SK-MEL-5 (cell line): ENCODE data around the gene NDUFA5. TPM values are rescaled to one million over a fixed set of nuclear protein-coding genes. Genes with fewer than 3 reads are reported as not detected.
"Not testable (repeated sequence)": the region's sequence is repeated elsewhere in the genome, so short reads cannot be mapped to it uniquely, and the experiment has no call there.

Experiments
- DNase-seq: peaks from one replicate; pipeline ENCODE4 v3.0.0-alpha.2; 2016; ENCODE audit warnings: low read depth, low spot score
- in situ Hi-C: cut with HindIII; loops from 2 replicates; pipeline ENCODE4 v1.10.0; 2016; ENCODE audit warnings: low sequenced_read_pairs, high pct_unique_total_duplicates, low pct_unique_long_range_greater_than_20kb
- total RNA-seq: library from RNA; depleted of rRNA; stranded (reverse); fragments of >200 nt; shearing (Covaris generic); gene quantifications from 2 replicates; pipeline ENCODE4 v1.2.3, GENCODE V29; 2014

Gene NDUFA5
- total RNA-seq, 1 experiment from 2014 or later: 132 TPM

DNA sequence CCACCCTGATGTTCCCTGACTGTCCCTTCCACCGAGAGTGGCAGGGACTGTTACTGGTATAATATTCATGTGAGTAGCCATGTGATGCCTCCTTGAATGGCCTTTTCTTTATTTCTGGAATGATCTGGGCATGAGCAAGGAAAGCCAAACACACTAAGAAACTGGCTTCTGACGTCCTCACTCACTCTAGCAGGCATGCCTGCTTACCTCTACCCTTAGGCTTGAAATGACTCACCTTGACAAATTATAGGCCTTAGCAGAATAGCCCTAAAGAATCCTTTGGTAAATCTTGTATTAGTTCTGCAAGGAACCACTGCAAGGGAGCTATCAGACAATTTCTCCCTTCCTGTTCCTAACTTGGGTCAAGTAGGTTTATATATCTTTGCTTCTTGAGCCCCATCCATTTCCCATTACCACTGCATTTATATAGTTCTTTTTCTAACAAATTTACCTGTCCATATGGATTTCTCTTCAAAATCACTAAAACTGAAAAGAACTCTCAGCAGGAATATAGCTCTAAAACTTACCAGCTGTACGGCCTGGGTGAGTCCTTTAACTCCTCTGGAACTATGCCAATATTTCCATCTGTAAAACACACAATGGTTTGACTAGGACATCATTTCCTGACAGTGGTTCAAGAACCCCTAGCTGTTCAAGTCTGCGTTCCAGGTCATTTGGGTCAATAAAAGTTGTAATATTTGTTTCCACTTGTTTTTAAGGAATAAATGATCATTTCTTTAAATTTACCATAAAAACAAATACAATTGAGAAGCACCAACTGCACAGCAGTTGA is 13.0 kb upstream of the NDUFA5 start:
- in situ Hi-C loops: no loop called here
- peak; percentile 34 for DNase-seq

DNA sequence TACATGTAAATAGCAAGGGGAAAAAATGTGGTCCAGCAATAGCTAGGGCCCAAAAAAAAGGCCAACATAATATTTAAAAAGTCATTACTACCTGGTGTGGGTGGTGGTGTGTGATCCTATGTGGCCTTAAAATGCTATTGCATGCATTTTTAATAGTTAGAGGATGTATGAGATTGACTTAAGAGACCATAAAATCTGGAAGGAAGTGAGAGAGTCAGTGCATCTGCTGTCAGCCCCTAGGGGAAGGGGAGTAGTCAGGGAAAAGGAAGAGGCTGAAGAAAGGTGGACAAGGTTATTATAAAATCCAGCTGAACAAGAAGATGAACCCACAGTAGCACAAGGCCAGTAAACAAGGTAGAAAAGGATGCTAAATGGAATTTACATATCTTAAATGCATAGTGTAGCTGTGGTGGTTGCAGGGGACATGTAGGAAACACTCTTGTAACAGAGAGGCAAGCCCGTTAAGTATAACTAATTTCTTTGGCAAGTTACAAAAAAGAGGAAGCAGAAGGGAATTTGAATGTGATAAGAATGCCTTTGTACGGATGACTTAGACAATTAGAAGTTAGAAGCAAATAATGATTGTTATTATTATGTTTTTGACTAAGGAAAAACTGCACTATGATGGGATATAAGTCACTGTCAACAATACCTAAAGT is 11.9 kb upstream of the NDUFA5 start:
- no peak for DNase-seq
- in situ Hi-C loops: no loop called here

DNA sequence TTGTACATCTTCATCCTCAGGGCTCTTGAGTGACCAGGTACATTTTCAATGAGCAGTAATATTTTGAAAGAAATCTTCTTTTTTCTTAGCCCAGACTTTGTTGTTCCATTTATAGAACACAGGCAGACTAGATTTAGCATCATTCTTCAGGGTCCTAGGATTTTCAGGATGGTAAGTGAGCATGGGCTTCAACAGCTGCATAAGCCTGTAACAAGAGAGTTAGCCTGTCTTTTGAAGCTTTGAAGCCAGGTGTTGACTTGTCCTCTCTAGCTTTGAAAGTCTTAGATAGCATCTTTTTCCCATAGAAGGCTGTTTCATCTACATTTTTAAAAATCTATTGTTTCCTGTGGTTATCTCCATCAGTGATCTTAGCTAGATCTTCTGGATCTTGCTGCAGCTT is 4.5 kb upstream of the NDUFA5 start:
- in situ Hi-C loops: no loop called here
- no peak for DNase-seq

DNA sequence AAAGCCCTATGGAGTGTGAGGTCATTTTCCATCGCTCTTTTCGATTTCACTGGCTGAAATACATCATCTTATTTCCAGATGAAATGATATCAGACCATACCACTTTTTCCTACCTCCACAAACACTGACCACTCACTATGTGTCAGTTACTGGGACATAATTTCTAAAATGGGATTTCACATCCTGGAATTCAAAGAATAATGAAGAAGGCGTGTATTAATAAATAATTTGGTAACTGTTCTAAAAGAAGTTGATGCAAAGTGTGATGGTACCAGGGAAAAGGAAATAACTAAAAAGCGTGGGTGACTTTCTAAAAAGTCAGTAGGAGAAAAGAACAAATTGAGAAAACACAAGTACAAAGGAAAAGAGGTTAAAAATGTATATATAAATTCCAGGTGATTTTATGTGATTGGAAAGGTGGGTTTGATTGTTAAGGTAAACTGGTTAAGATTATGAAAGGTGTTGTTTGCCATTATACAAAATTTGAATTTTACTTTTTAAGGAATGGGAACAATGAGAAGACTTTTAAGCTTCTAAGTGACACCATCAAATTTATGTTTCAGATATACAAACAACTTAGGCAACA is 764 bp upstream of the NDUFA5 start:
- no peak for DNase-seq
- in situ Hi-C loops: no loop called here

DNA sequence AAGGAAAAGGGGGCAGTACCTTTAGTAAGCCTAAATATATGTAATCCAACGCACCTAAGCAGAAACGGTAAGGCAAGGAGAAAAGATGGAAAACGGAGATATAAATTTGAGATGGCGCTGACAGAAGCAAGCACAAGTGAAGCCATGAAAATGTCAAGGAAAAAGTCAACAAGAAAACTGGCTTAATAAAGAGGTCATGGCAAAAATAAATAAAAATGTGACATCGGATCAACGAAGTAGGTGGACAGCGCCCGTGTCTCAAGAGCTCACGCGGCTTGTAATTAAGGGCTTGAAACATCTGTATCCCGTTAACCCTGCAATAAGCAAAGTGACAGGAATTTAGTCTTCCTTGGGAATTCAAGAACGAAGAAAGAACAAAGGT is 611 bp downstream of the NDUFA5 start:
- DNase-seq: no peak
- in situ Hi-C loops: no loop called here

DNA sequence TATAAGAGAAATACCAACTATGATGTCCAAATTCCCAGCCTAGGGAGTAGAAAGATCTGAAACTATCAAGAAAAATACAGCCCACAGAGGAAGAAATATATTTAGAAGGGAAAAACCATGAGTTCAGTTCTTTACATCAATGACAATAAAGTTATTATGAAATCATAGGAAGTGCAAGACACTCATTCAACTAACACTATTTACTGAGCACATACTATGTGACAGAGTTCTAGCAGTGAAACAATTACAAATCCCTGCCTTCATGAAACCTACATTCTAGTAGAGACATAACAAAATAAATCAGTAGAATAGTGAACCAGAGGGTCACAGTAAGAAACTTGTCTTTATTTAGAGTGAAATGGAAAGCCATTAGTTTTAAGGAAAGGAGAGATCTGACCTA is 2.1 kb downstream of the NDUFA5 start:
- in situ Hi-C loops: no loop called here
- DNase-seq: no peak

DNA sequence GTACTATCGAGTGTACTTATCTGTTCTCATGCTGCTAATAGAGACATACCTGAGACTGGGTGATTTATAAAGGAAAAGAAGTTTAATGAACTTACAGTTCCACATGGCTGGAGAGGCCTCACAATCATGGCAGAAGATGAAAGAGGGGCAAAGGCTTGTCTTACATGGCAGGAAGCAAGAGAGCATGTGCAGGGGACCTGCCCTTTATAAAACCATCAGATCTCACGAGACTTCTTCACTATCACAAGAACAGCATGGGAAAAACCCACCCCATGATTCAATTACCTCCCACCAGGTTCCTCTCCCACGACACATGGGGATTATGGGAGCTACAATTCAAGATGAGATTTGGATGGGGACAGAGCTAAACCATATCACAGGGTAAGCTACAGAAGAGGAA is 4.5 kb downstream of the NDUFA5 start:
- no peak for DNase-seq
- in situ Hi-C loops: no loop called here

DNA sequence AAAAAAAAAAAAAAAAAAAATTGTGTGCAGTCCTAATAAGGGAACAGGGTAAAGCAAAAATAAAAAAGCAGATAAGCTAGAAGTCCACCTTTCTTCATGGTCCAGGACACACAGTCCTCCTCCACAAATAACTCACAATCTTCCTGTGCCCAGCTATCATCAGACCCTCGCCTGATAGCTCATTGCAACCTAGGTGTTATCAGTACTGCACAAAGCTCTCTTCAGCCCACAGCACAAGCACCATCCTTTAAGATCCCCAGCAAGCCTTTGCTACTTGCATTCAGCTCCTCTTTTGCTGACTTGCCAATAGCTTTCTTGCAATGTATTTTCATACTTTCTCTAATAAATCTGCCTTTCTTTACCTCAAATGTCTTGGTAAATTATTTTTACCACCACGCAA is 5.0 kb downstream of the NDUFA5 start:
- no peak for DNase-seq
- in situ Hi-C loops: no loop called here

DNA sequence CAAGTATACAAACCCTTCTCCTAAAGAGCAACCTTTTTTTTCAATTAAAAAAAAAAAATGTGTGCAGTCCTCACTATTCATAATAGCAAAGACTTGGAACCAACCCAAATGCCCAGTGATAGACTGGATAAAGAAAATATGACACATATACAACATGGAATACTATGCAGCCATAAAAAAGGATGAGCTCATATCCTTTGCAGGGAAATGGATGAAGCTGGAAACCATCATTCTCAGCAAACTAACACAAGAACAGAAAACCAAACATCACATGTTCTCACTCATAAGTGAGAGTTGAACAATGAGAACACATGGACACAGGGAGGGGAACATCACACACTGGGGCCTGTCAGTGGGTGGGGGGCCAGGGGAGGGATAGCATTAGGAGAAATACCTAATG is 5.5 kb downstream of the NDUFA5 start:
- DNase-seq, in situ Hi-C loops: not testable (repeated sequence)

DNA sequence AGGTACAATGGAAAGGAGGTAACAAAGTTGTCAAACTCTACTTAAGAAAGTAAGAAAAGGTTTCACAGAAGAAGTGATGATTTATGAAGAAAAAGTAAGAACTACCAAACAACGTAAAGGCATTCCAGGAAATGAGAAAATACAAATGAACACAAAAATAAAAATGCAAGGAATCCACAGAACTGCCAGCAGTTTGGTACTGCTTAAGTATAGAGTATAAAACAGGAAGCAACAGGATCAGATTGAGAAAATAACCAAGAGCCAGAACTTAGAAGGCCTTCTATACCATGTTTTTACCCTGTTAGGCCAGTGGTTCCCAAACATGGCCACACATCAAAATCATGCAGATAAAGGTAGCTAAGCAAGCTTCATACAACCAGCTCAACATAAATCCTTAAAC is 9.2 kb downstream of the NDUFA5 start:
- in situ Hi-C loops: no loop called here
- DNase-seq: no peak

DNA sequence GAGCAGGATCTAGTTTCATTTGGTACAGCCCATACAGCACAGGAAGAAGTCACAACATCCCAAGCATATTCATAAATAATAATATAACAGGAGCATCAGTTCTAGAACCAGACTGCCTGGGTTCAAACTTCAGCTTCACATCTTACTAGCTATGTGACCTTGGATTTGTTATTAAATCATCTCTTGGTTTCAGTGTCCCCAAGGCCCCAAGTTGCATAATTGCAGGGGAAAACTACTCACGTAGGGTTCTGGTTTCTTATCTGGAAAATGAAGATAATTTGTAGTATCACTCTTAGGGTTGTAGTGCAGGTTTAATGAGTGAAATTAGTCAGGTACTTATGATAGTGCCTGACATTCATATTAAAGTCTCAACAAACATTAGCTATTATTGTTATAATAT is 17.7 kb downstream of the NDUFA5 start:
- in situ Hi-C loops: no loop called here

DNA sequence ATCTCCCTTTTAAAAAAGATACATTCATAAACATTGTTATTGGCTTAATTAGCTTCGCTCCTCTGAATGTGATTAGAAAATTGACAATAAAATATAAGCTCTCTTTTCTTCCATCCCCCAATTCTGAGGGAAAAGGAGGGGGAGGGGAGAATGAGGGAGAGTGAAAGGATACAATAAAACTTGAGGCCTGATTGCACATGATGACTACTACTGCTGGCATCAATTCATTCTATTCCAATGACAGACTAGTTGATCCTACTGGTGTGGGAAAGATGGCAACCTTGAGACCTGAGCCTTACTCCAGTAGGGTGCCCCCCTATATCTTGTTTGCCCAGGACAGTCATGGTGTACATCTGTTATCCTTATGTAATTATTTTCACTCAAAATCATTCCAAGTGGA is 18.7 kb downstream of the NDUFA5 start:
- DNase-seq: no peak
- in situ Hi-C loops: no loop called here

More for the DNA sequence above, 17.7 kb downstream of the NDUFA5 start:
- no peak for DNase-seq

DNA sequence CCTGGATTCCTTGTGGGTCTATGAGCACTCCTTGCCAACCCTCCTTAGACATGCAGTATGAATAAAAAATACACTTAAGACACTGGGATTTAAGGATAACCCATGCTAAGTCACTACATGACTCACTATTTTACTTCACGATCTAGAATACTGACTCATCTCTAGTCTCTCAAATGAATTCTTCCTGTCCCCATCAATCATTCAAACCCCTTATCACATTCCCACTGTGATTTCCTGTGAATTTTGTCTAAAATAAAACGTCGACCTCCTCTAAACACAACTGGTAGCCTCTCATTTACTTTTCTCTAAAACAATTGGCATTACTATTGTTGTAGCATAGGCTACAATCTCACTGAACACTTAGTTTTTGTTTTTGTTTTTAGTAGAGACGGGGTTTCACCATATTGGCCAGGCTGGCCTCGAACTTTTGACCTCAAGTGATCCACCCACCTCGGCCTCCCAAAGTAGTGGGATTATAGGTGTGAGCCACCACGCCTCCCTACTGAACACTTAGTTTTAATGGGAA is 19.4 kb downstream of the NDUFA5 start:
- in situ Hi-C loops: no loop called here
- DNase-seq: no peak

DNA sequence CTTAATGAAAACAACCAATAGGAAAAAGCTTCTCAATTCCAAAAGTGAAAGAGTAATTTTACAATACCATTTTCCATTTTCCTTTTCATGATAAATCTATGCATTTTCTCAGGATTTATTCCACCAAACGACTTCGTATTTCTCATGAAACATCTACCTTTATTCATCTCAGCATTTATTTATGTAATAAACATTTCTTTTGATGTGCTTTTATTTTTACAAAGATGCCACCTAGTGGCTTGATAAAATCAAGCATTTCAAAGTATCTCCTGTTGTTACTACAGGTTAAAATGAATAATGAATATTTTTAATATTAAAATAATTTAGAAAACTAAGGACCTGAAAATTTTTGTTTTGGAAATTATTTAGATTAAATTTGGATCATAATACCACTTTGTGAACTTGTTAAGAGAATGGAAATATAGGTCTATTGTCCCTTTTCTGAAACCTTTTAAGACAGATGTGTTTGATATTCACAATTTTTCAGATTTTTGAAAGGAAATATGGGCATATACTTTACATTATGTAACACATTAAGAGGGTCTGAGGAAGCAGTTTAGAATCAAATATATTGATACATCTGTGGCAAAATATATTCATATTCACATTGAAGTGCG is 20.5 kb downstream of the NDUFA5 start:
- in situ Hi-C loops: no loop called here
- peak; percentile 55 for DNase-seq

DNA sequence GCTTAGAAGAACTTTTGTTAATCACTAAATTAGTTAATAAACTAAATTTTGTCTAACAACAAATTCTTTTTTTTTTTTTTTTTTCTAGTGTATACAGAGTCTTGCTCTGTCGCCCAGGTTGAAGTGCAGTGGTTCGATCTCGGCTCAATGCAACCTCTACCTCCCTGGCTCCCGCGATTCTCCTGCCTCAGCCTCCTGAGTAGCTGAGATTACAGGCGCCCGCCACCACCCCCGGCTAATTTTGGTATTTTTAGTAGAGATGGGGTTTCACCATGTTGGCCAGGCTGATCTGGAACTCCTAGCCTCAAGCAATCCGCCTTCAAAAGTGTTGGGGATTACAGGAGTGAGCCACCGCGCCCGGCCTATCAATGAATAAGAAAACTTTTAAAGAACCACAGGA is 22.1 kb downstream of the NDUFA5 start:
- in situ Hi-C loops: no loop called here
- no peak for DNase-seq

DNA sequence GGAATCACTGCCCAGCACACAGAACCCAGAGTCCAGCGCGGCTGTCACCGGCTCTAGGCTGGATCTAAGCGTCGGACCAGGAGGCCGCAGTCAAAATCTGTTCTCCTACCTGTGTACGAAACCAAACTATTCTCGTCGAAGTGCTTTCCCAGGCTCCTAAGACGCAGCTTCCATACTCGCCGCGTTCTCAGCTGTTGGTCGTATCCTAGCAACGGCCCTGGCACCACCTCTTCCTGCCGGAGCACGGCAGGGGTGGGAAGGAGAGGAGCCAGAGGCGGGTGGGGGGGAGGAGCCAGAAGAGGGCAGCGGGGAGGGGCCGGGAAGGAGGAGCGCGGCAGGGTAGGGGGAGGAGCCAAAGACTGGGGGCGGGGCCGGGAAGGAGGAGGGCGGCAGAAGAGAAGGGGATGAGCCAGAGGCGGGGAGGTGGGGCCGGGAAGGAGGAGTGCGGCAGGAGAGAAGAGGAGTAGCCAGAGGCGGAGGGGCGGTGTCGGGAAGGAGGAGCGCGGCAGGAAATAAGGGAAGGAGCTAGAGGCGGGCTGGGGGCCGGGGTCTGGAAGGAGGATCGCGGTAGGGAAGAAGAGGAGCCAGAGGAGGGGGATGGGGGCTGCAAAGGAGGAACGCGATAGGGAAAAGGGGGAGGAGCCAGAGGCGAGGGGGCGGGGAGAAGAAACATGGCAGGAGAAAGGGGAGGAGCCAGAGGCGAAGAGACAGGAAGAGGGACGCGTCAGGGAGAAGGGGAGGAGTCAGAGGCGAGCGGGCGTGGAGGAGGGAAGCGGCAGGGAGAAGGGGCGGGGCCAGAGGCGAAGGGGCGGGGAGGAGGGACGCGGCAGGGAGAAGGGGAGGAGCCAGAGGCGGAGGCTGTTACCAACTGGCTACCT is 23.0 kb downstream of the NDUFA5 start, which contains the start of gene IQUB:
TSS of gene IQUB (minus strand) at position 213 of the 878 bp plus-strand sequence. CDS start 22,255 bp downstream, outside the sequence.
- in situ Hi-C loops: no loop called here

DNA sequence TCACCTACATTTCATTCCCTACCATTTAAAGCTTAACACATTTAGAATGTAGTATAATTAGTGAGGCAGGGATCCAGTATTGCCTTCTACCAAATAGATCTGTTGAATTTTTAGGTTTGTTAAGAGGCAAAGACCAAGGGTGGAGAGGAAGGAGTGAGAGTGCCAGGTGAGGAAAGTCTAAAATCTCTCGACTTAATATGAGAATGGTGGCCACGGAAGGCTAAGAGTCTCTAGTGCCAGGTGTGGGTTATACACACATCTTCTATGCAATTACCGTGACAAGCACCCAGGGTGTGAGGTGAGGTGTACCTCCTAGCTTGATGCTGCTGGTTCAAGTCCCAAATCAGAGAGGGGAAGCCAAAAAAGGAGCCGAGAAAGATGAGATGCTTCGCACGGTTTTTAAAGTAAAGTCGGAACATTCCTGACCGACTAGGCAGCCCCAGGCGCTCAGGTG is 23.7 kb downstream of the NDUFA5 start:
- in situ Hi-C loops: no loop called here
- DNase-seq: no peak

More for the DNA sequence above, 23.0 kb downstream of the NDUFA5 start, which contains the start of gene IQUB:
- DNase-seq: peak; percentile 99
